DND-41 (cell line): ENCODE measurements around the gene MESP2.

Experiments used
- ATAC-seq: fragments of 200-7000 bp; cut with Tn5 transposase; 3 replicates; pipeline ENCODE4 v1.9.1; 2021; ENCODE audit warnings: low read depth; ENCODE audit not compliant: insufficient read depth
- DNase-seq: peaks from one replicate; pipeline ENCODE4 v3.0.0-alpha.2; 2020
- H2AFZ ChIP-seq: 2 replicates; pipeline ENCODE4 v1.6.0; 2012; ENCODE audit warnings: low read depth, low read length
- H3K27ac ChIP-seq: 2 replicates; pipeline ENCODE4 v1.5.1; 2012; ENCODE audit warnings: low read length, inconsistent platforms
- H3K27me3 ChIP-seq: fragments of 200-600 bp; sonication (generic); 2 replicates; pipeline ENCODE4 v1.6.0; 2012; ENCODE audit warnings: low read length, mild to moderate bottlenecking, inconsistent platforms; ENCODE audit not compliant: insufficient read depth, poor library complexity
- H3K36me3 ChIP-seq: 2 replicates; pipeline ENCODE4 v1.5.1; 2012; ENCODE audit warnings: low read length, inconsistent platforms; ENCODE audit not compliant: insufficient read depth
- H3K4me1 ChIP-seq: 2 replicates; pipeline ENCODE4 v1.5.1; 2012; ENCODE audit warnings: mild to moderate bottlenecking, low read length; ENCODE audit not compliant: insufficient read depth
- H3K4me2 ChIP-seq: 2 replicates; pipeline ENCODE4 v1.6.0; 2012; ENCODE audit warnings: mild to moderate bottlenecking, moderate library complexity, low read length, inconsistent platforms; ENCODE audit not compliant: insufficient read depth
- H3K4me3 ChIP-seq, 2 experiments: fragments of 200-600 bp in 1 of 2; shearing (Covaris generic) in 1 of 2; 2 replicates each; pipeline ENCODE4 v1.5.1; 2012 to 2016; ENCODE audit warnings: inconsistent platforms in 2 of 2, low read length in 2 of 2, mild to moderate bottlenecking in 2 of 2, low read depth in 1 of 2, moderate library complexity in 1 of 2
- H3K79me2 ChIP-seq: 2 replicates; pipeline ENCODE4 v1.6.0; 2012; ENCODE audit warnings: low read length, inconsistent platforms; ENCODE audit not compliant: insufficient read depth
- H3K9ac ChIP-seq: 2 replicates; pipeline ENCODE4 v1.6.0; 2012; ENCODE audit warnings: low read depth, mild to moderate bottlenecking, inconsistent platforms, low read length, moderate library complexity
- H3K9me3 ChIP-seq: 2 replicates; pipeline ENCODE4 v1.5.1; 2012; ENCODE audit warnings: low read length, moderate library complexity, mild to moderate bottlenecking, inconsistent platforms; ENCODE audit not compliant: insufficient read depth, severe bottlenecking
- H4K20me1 ChIP-seq: 2 replicates; pipeline ENCODE4 v1.6.0; 2012; ENCODE audit warnings: low read length; ENCODE audit not compliant: insufficient read depth
- CTCF ChIP-seq: IDR thresholded peaks from 2 replicates; pipeline ENCODE4 v1.5.1; 2012; ENCODE audit warnings: borderline replicate concordance, low read length, moderate library complexity, mild to moderate bottlenecking; ENCODE audit not compliant: poor library complexity, severe bottlenecking; ENCODE audit errors: extremely low read depth
- EZH2 ChIP-seq: IDR thresholded peaks from 3 replicates; pipeline ENCODE4 v1.6.1; 2012; ENCODE audit warnings: borderline replicate concordance, low read depth, mild to moderate bottlenecking, moderate library complexity, low read length, inconsistent platforms; ENCODE audit not compliant: severe bottlenecking

MESP2 gene

GRCh38 chr15:89815769-89816168 is 39.6 kb downstream of the MESP2 start:
- Histone ChIP-seq H3K4me2 (no peak overlapping the region), H3K9ac (no peak overlapping the region), H3K27me3 (no peaks in the 10 kb centered on the region), H3K4me3 (no peak overlapping the region), H3K79me2 (no peaks in the 10 kb centered on the region), H3K36me3 (no peaks in the 10 kb centered on the region), H4K20me1 (no peaks in the 10 kb centered on the region), H3K4me1 (no peaks in the 10 kb centered on the region), H3K27ac (no peak overlapping the region), H3K9me3 (no peaks in the 10 kb centered on the region), H2AFZ (no peak overlapping the region)
- TF ChIP-seq CTCF (no peak), EZH2 (no peak)
- DNase-seq: no peak
- no peak for ATAC-seq

- no peak overlapping the region for H3K4me2 ChIP-seq
- H3K4me1 ChIP-seq: no peaks in the 10 kb centered on the region
- H3K36me3 ChIP-seq: no peaks in the 10 kb centered on the region
- DNase-seq: no peak
- H3K9ac ChIP-seq: no peak overlapping the region
- no peaks in the 10 kb centered on the region for H3K9me3 ChIP-seq
- H3K27me3 ChIP-seq: no peaks in the 10 kb centered on the region
- no peaks in the 10 kb centered on the region for H3K79me2 ChIP-seq
- H3K27ac ChIP-seq: no peak overlapping the region
- no peak overlapping the region for H2AFZ ChIP-seq
- no peak for TF ChIP-seq CTCF
- no peak for TF ChIP-seq EZH2
- H4K20me1 ChIP-seq: no peaks in the 10 kb centered on the region
- ATAC-seq: no peak
- H3K4me3 ChIP-seq: no peak overlapping the region
Measured at GRCh38 chr15:89817701-89818280, 41.7 kb downstream of the MESP2 start.

GRCh38 chr15:89818287-89818686 is 42.2 kb downstream of the MESP2 start:
- Histone ChIP-seq H3K36me3 (no peaks in the 10 kb centered on the region), H4K20me1 (no peaks in the 10 kb centered on the region), H3K27me3 (no peaks in the 10 kb centered on the region), H2AFZ (no peak overlapping the region), H3K4me3 (no peak overlapping the region), H3K79me2 (no peaks in the 10 kb centered on the region), H3K4me1 (no peaks in the 10 kb centered on the region), H3K27ac (no peak overlapping the region), H3K4me2 (no peak overlapping the region), H3K9ac (no peak overlapping the region), H3K9me3 (no peaks in the 10 kb centered on the region)
- TF ChIP-seq EZH2: no peak
- no peak for TF ChIP-seq CTCF
- no peak for ATAC-seq
- no peak for DNase-seq
